GM21367 (cell line): ENCODE results near the gene VOPP1.
"Not testable (repeated sequence)": the region's sequence is repeated elsewhere in the genome, so short reads cannot be mapped to it uniquely, and the experiment has no call there.

Source experiments
- ATAC-seq: cut with Tn5 transposase; IDR thresholded peaks from one replicate; pipeline ENCODE4 v1.9.1; 2021; ENCODE audit not compliant: unreplicated experiment

VOPP1 gene, protein sequence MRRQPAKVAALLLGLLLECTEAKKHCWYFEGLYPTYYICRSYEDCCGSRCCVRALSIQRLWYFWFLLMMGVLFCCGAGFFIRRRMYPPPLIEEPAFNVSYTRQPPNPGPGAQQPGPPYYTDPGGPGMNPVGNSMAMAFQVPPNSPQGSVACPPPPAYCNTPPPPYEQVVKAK

GRCh38 chr7:55572378-55573233 lies at the start of gene VOPP1:
Gene VOPP1 (minus strand): TSS chr7:55572502. CDS start chr7:55572324, 178 bp downstream.
- peak; percentile 38 for ATAC-seq

- no peak for ATAC-seq
Observed at GRCh38 chr7:55618913-55619312, 46.6 kb upstream of the VOPP1 start.

DNA sequence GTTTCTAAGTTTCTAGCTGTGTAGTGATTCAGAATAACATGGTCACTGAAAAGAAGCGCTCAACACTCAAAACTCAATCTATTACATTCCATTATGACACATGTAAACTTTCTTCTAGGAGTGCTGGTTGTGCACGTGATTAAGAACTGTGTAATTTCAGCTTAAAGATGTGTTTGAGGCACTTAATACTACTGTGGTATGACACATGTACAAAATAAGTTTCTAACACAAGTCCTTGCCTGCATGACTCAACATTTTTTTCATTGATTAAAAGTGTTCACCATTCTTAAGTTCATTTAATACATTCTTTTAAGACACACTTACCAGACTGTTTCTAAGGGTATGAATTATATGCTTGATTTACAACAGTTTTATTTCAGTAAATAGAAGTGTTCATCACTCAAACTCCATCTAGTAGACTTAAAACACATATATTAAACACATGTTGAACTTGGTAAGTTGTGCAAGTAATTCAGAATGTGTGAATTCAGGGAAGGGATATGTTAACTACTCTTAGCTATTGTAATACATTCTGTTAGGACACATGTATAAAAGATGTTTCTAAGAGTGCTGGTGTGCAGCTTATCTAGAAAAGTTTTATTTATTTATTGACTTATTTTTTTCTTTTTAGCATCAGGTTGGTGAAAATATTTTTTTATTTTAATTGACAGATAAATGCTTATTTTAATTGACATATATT lies 42.2 kb upstream of the VOPP1 start:
- not testable (repeated sequence) for ATAC-seq

DNA sequence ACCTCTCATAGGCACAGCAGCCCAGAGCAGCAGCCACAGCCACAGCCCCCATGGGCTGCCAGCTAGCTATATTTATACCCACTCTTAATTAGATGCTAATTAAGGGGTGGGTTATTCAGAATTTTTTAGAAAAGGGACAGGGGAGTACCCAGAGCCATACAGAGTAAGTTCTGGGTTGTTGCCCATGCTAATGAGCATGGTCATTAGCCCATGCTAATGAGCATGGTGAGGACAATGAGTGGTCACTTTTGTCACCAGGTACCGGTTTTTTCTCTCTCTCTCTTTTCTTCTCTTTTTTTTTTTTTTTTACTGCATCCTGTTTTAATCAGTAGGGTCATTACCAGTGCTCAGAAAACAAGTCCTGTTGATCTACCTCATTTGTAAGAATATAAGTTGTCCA lies 37.4 kb upstream of the VOPP1 start:
- not testable (repeated sequence) for ATAC-seq

GRCh38 chr7:55605661-55606060 lies 33.4 kb upstream of the VOPP1 start:
- ATAC-seq, result not testable (repeated sequence)

DNA sequence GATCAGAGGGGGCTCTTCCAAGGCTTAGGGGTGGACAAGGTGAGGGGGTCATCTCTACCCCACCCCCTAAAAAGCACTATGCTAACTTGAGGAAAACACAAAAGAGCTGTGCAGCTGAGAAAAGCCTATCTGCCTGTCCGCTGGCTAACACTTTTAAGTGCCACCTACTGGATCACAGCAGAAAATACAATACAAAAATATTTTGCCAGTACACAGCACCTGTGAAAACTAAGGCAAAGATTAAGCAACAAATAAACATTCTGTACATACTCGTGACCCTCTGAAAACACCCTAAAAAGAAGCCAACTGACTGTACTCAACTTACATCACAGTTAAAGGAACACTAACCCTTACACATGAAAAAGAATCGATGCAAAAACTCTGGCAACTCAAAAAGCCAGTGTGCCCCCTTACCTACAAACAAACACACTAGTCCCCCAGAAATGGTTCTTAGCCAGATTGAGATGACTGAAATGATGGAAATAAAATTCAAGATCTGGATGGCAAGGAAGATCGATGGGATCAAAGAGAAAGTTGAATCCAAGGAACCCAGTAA lies 25.7 kb upstream of the VOPP1 start:
- ATAC-seq, result peak; percentile 58

DNA sequence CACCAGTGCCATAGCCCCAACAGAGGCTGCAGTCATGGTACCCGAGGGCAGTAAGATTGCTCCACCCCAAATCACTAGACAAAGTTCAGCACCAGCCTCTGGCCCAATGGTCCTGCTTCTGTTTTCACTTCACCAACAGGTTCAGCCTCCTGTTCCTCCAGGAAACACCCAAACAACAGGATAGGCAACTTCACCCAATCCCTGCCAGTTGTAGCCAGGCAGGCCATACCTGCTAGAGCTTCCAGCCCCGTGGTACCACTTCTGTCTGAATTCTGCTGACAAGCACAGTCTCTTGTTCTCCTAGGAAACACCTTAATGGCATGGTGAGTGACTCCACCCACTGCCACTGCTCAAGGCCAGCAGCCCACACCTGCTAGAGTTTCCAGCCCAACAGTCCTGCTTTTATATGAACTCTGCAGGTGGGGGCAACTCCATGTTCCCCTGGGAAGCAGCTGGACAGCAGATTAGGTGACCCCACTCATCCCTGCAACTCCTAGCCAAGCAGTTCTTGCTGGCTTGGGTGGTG lies 25.0 kb upstream of the VOPP1 start:
- not testable (repeated sequence) for ATAC-seq

GRCh38 chr7:55595511-55595910 lies 23.2 kb upstream of the VOPP1 start:
- ATAC-seq, result no peak

- ATAC-seq, result no peak
Observed at GRCh38 chr7:55594870-55595269, 22.6 kb upstream of the VOPP1 start.

DNA sequence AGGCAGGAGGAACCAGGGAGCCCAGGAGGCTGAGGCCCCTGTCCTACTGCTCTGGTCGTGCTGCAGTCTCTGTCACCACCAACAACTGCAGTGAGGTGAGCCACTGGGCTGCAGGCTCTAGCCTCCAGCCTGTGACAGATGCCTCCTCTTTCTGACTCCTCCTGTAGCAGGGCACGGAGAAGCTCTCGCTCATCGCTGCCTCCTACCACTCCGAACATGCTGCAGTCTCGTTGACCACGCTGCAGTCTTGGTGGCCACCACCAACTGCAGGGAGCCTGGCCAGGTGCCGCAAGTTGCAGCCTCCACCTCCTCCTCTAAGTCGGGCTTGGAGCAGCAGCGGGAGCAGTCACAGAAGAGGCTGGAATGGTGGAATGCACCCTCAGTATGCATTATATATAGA lies 22.1 kb upstream of the VOPP1 start:
- ATAC-seq, result no peak

DNA sequence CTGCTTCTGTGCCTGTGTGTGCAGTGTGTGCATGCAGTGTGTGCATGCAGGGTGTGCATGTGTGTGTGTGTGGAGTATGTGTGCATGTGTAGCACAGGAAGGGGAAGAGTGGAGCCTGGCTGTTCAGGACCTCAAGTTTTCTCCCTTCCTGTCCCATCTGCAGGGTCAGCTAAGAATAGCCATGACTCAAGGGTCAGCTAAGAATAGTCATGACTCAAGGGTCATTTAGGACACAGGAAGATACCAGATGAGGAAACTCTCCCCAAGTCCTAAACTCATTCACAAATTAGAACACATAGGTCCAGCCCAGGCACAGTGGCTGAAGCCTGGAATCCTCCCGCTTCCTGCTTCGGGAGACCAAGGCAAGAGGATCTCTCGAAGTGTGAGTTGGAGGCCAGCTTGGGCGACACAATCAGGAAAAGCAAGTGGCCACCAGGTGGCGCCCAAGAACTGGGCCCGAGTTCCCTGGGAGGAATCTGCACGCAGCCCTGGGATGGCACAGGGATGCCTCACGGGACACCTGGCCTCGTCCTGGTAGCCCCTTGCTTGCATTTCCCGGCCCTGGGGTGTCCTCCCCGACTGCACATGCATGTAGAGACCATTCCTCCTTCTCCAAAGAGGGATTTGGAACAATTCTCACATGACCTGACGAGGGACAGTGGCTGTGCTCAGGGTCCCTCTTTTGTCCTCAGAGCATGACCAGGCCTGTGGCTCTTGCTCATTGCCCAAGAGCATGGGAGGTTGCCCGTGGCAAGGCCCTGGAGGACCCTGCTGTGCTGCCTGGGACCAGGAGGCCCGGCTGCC lies 21.4 kb upstream of the VOPP1 start:
- no peak for ATAC-seq

GRCh38 chr7:55593172-55593514 lies 20.8 kb upstream of the VOPP1 start:
- no peak for ATAC-seq

DNA sequence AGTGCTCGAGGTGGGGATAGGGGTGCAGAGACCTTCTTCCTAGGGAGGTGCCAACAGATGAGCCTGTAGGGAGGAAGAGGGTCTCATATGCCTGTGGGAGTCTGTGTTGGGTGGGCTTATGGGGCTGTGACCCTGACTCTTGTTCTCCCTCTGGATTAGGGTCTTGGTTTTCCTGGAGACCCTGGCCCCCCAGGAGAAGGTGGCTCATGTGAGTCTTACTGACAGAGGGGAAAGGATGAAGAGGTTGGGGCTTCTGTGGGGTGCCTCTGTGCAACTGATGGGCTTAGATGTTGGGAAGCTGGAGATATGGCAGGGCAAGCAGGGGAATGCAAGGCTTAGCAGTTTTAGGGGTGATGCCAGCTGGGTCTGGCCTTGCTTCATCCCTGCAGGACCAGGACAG lies 20.2 kb upstream of the VOPP1 start:
- no peak for ATAC-seq

GRCh38 chr7:55591282-55591931 lies 19.1 kb upstream of the VOPP1 start:
- no peak for ATAC-seq

GRCh38 chr7:55590517-55591281 lies 18.4 kb upstream of the VOPP1 start:
- ATAC-seq, result no peak

DNA sequence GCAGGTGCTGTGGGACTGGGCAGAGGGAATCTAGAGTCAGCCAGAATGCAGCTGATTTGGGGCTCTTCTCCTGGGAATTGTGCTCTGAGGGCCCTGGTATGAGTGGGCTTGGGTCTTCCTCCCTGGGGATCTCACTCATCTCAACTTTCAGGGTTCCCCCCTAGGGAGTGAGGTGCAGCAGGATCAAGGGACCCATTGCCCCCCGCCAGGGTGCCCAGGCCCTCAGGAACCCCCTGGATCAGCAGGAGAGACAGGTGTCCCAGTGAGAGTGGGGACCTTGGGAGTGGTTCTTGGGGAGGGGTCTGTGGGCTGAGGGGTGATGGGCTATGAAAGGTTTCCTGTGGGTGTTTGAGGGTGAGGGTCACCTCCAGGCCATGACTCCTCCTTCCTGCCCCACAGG lies 17.6 kb upstream of the VOPP1 start:
- ATAC-seq, result no peak

GRCh38 chr7:55588976-55589604 lies 16.8 kb upstream of the VOPP1 start:
- ATAC-seq, result no peak

DNA sequence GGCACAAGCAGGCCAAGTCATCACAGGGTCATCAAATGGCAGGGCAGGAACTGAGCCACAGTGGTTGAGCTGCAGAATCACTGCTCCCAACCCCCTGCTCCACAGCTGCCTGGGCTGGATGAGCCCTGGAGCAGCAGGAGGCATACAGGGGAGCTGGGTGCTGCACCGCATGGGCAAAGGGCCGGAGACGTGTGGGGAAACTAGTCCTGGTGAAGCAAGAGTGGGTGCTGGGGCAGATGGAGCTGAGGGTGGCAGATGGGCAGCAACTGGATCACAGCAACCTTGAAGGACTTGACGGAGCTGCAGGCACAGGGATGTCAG lies 16.0 kb upstream of the VOPP1 start:
- ATAC-seq, result no peak
